Hepatocyte (in vitro differentiated cells): ENCODE results near the gene CWF19L1. TPM values are rescaled to one million over a fixed set of nuclear protein-coding genes. Genes with fewer than 3 reads are reported as not detected.

Source experiments
- DNase-seq: peaks from one replicate; pipeline ENCODE4 v3.0.0-alpha.2; 2016; ENCODE audit warnings: low spot score
- H2AFZ ChIP-seq: fragments of 200-600 bp; sonication (generic); 2 replicates; pipeline ENCODE4 v1.6.0; 2016; ENCODE audit warnings: antibody characterized with exemption, mild to moderate bottlenecking
- H3K27ac ChIP-seq: fragments of 200-600 bp; sonication (generic); 2 replicates; pipeline ENCODE4 v1.5.1; 2016; ENCODE audit warnings: mild to moderate bottlenecking
- H3K27me3 ChIP-seq: fragments of 200-600 bp; sonication (generic); 2 replicates; pipeline ENCODE4 v1.6.1; 2016
- H3K36me3 ChIP-seq: fragments of 200-600 bp; sonication (generic); replicated peaks from 2 replicates; pipeline ENCODE4 v1.5.1; 2016; ENCODE audit warnings: low read depth; ENCODE audit not compliant: insufficient read depth
- H3K4me1 ChIP-seq: fragments of 200-600 bp; sonication (generic); 2 replicates; pipeline ENCODE4 v1.5.1; 2016; ENCODE audit warnings: mild to moderate bottlenecking, moderate library complexity; ENCODE audit not compliant: insufficient read depth
- H3K4me2 ChIP-seq: fragments of 200-600 bp; sonication (generic); 2 replicates; pipeline ENCODE4 v1.6.0; 2016
- H3K4me3 ChIP-seq: fragments of 200-600 bp; sonication (generic); 2 replicates; pipeline ENCODE4 v1.5.1; 2016; ENCODE audit warnings: mild to moderate bottlenecking
- H3K79me2 ChIP-seq: fragments of 200-600 bp; sonication (generic); 2 replicates; pipeline ENCODE4 v1.6.0; 2017; ENCODE audit warnings: mild to moderate bottlenecking
- H3K9me2 ChIP-seq: fragments of 200-600 bp; sonication (generic); replicated peaks from 2 replicates; pipeline ENCODE4 v1.6.0; 2017; ENCODE audit warnings: mild to moderate bottlenecking; ENCODE audit not compliant: insufficient read depth
- H3K9me3 ChIP-seq: fragments of 200-600 bp; sonication (generic); 2 replicates; pipeline ENCODE4 v1.5.1; 2016; ENCODE audit warnings: low read depth, mild to moderate bottlenecking
- H4K20me1 ChIP-seq: fragments of 200-600 bp; sonication (generic); 2 replicates; pipeline ENCODE4 v1.6.0; 2016; ENCODE audit warnings: mild to moderate bottlenecking; ENCODE audit not compliant: insufficient read depth, poor library complexity, severe bottlenecking
- CTCF ChIP-seq: fragments of 200-600 bp; sonication (generic); IDR thresholded peaks from 2 replicates; pipeline ENCODE4 v1.5.1; 2016; ENCODE audit warnings: antibody characterized with exemption, mild to moderate bottlenecking; ENCODE audit not compliant: poor library complexity
- EZH2 ChIP-seq: fragments of 200-600 bp; sonication (generic); IDR thresholded peaks from 2 replicates; pipeline ENCODE4 v1.6.1; 2016; ENCODE audit warnings: antibody characterized with exemption, mild to moderate bottlenecking, borderline replicate concordance
- EZH2phosphoT487 ChIP-seq: fragments of 200-600 bp; sonication (generic); IDR thresholded peaks from one replicate; pipeline ENCODE4 v1.6.1; 2018; ENCODE audit warnings: antibody characterized with exemption, mild to moderate bottlenecking, low read depth, moderate library complexity; ENCODE audit not compliant: unreplicated experiment, severe bottlenecking
- WGBS: methylation state at CpG from one replicate; pipeline ENCODE4 v1.1.6; 2016; ENCODE audit warnings: low lambda C conversion rate; ENCODE audit errors: missing lambda C conversion rate; 5-methylcytosine and 5-hydroxymethylcytosine counted together
- polyA plus RNA-seq: library from polyadenylated mRNA; unstranded; fragments of >200 nt; fragmentation: Nextera tagmentation; extraction: Ambion mirVana; gene quantifications from 2 replicates; pipeline ENCODE4 v1.2.1, GENCODE V29; 2016
- total RNA-seq: library from RNA; depleted of rRNA; stranded (reverse); fragments of >200 nt; gene quantifications from 2 replicates; pipeline ENCODE4 v1.2.3, GENCODE V29; 2014

Gene CWF19L1
- total and polyA plus RNA-seq, 2 experiments from 2014 or later = 12.2 to 22.8 TPM

GRCh38 chr10:100238429-100238828 lies 29.0 kb downstream of the CWF19L1 start:
- H3K79me2 ChIP-seq = no peaks in the 10 kb centered on the region
- H3K9me3 ChIP-seq = no peaks in the 10 kb centered on the region
- no peak for DNase-seq
- 99% methylated on average over 7 of the region's 7 CpGs for WGBS
- H3K4me1 ChIP-seq = no peaks in the 10 kb centered on the region
- no peak overlapping the region for H3K4me2 ChIP-seq
- no peaks in the 10 kb centered on the region for H4K20me1 ChIP-seq
- H3K9me2 ChIP-seq = no peaks in the 10 kb centered on the region
- no peak overlapping the region for H3K27ac ChIP-seq
- H2AFZ ChIP-seq = no peak overlapping the region
- TF ChIP-seq EZH2 (no peak), EZH2phosphoT487 (no peak), CTCF (no peak)
- no peaks in the 10 kb centered on the region for H3K36me3 ChIP-seq
- H3K4me3 ChIP-seq = no peak overlapping the region
- no peaks in the 10 kb centered on the region for H3K27me3 ChIP-seq

DNA sequence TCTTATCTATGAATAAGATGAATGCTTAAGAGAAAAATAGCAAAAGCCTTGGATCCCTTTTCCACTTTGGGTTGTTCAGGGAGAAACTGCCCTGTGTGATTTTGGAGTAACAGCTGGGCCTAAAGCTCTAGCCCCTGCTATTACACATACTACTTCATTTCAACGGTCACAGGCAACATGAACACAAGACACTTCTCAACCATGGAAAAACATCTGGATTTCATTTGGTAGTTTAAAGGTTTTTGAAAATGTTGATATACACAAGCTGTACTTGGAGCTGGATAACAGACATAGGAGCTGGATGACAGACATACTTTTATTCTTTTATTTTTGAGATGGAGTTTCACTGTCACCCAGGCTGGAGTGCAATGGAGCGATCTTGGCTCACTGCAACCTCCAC lies 35.3 kb downstream of the CWF19L1 start:
- no peaks in the 10 kb centered on the region for H3K27me3 ChIP-seq
- no peaks in the 10 kb centered on the region for H3K9me3 ChIP-seq
- H3K36me3 ChIP-seq = no peaks in the 10 kb centered on the region
- H2AFZ ChIP-seq = no peak overlapping the region
- H3K4me2 ChIP-seq = no peak overlapping the region
- peaks cover 17% of the 10 kb centered on the region for H3K79me2 ChIP-seq
- WGBS = 64% methylated on average over 2 of the region's 2 CpGs
- no peaks in the 10 kb centered on the region for H3K9me2 ChIP-seq
- H3K27ac ChIP-seq = peak overlapping the region; percentile 32
- TF ChIP-seq EZH2 = no peak
- no peak for TF ChIP-seq EZH2phosphoT487
- TF ChIP-seq CTCF = no peak
- no peak for DNase-seq
- peaks cover 7% of the 10 kb centered on the region for H3K4me1 ChIP-seq
- no peaks in the 10 kb centered on the region for H4K20me1 ChIP-seq
- H3K4me3 ChIP-seq = no peak overlapping the region

- peak overlapping the region; percentile 82 for H3K27ac ChIP-seq
- no peaks in the 10 kb centered on the region for H4K20me1 ChIP-seq
- H3K4me2 ChIP-seq = peak overlapping the region; percentile 86
- H3K79me2 ChIP-seq = peaks cover 29% of the 10 kb centered on the region
- H3K27me3 ChIP-seq = no peaks in the 10 kb centered on the region
- H3K9me2 ChIP-seq = no peaks in the 10 kb centered on the region
- no peak for DNase-seq
- peak overlapping the region; percentile 75 for H3K4me3 ChIP-seq
- no peaks in the 10 kb centered on the region for H3K9me3 ChIP-seq
- TF ChIP-seq EZH2 (no peak), CTCF (no peak), EZH2phosphoT487 (no peak)
- WGBS = 73% methylated on average over 21 of the region's 21 CpGs
- H3K4me1 ChIP-seq = peaks cover 7% of the 10 kb centered on the region
- H3K36me3 ChIP-seq = no peaks in the 10 kb centered on the region
- H2AFZ ChIP-seq = peak overlapping the region; percentile 99
Measured at GRCh38 chr10:100229819-100230422, 37.5 kb downstream of the CWF19L1 start.
